Umbilical cord (tissue), 2 donors: ENCODE data around the gene IGF2. TPM values are rescaled to one million over a fixed set of nuclear protein-coding genes. Genes with fewer than 3 reads are reported as not detected.

ENCODE experiments used
- DNase-seq: peaks from one replicate; pipeline ENCODE4 v3.0.0-alpha.2; 2015; ENCODE audit warnings: low spot score
- total RNA-seq: library from RNA; depleted of rRNA; stranded (reverse); fragments of >200 nt; gene quantifications from one replicate; pipeline ENCODE4 v1.2.3, GENCODE V29; 2014; ENCODE audit warnings: low replicate concordance; ENCODE audit not compliant: insufficient read depth

IGF2 gene
- total RNA-seq, 1 donor from 2014 or later, result 2,215 TPM

DNA sequence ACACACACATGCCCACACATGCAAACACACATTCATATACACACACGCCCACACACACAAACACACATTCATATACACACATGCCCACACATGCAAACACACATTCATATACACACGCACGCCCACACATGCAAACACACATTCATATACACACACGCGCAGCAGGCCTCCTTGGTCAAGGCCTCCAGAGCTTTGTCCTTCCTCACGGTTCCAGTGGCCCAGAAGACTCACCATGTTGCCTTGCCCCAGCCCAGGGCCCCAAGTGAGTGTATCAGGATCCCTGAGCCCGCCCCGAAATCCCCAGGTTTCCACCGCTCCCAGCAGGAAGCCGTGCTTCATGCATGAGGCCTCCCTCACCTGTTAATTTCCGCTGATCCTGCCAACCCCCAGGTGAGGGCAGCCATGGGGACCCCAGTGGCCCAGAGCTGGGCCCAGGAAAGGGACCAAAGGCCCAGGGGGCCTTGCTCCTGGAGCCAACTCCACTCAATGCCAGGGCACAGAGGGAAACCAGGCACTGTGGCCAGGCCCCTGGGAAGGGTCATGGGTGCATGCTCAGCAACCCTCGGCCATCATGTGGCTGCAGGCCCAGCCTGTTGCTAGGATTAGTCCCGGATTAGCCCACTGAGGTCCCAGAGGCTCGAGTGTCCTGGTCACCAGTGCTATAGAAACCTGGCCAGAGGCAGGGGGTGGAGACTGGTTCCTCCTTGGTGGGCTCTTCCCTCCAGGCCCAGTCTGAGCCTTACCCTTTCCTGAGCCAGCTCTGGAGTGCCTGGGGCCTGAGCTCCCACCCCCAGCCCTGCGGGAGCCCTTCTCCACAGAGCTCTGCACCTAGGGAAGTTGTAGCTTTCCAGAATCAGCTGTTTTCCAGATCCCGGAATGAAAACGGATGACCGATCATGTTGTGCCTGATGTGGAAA, 34.4 kb downstream of the IGF2 start:
- no peak for DNase-seq

DNA sequence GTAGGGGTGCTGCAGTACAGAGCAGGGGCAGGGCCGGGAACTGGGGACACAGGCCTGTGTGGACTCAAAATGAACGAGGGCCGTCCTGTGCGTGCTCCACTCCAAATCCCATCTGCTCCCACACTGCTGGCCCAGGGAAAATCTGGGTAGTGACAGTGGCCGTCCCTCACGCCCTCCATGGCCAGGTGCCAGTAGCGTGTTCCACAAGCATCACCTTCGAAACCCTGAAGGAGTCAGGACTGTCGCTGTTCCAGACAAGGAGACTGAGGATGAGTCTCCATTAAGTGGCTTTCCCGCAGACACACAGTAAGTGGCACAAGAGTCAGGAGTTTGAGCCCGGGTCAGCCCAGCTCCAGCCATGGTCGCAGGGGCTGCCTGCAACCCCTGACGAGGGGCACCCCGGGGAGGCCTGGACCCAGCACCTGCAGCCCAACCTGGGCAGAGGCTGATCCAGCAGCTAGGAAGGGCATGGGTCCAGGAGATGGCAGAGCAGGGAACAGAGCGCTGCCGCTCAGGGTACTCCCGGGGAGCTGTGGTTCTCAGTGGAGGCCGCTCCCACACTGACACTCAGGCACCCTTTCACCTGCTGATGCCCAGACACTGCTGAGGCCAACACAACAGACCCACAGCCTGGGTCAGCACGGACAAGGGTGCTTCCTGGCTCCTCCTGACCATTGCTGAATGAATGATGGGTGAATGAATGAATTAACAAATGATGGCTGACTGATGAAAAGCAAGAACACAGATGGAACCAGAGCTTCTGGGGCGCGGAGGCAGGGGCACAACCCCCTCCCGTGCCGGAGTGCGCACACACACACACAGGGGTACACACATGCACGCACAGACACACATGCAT, 35.3 kb downstream of the IGF2 start:
- no peak for DNase-seq

DNA sequence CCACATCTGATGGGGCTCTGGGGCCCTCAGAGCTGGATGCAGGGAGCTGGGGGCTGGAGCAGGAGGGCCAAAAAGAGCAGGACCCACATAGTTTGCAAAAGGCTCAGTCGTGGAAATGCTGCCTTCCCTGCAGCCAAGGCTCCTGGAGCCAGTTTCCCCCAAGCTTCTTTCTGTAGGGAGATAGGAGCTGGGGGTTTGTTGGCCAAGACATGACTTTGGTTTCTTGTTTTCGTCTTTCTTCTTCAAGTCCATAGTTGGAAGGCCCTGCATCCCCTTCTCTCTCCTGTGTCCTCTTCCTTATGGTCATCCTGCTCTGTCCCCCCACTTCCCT, 36.3 kb downstream of the IGF2 start:
- no peak for DNase-seq

DNA sequence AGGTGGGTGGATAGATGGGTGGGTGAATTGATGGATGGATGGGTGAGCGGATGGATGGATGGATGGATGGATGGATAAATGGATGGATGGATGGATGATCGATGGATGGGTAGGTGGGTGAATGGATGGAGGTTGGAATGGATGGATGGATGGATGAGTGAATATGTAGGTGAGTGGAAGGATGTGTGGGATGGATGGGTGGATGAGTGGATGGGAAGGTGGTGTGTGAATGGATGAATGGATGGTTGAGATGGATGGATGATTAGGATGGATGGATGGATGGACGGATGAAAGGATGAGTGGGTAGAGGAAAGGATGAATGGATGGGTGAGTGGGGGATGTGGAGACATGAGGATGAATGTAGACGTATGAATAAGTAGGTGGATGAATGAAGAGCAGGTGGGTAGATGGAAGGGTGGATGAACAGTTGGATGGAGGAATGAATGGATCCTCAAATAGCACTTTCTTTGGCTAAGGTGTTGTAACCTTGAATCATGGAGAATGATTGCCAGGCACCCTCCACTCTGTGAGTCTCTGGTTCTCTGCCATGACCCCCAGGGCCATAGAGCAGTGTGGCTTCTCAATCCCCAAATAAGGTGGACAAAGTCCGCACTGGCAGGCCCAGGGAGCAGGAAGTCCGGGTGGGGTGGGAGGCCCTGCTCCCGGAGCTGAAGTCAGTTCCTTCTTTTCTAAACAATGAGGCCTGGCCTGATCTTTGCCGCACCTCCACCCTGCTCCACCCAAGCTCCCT, 36.9 kb downstream of the IGF2 start:
- DNase-seq, result no peak

DNA sequence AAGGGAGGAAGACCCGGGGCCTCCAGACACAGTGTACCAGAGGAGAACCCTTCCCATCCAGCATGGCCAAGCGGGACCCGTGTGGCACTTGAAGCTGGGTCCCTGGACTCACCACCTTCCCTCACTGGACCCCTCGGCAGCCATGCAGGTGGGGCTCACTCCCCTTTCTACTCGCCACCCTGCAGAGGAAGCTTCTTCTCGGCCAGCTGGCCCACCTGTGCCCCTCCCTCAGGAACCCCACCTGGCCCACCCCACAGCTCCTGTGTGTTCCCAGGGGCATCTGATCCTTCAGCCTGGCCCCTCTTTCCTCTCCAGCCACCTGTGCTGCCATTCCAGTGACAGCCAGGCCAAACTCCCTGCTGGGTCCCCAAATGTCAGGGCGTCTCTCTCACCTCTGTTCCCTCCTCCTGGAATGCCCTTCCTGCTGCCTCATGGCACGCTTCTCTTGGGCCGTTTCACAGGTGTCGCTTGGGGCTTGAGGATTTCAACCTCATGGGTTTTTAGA, 38.0 kb downstream of the IGF2 start:
- DNase-seq, result no peak

DNA sequence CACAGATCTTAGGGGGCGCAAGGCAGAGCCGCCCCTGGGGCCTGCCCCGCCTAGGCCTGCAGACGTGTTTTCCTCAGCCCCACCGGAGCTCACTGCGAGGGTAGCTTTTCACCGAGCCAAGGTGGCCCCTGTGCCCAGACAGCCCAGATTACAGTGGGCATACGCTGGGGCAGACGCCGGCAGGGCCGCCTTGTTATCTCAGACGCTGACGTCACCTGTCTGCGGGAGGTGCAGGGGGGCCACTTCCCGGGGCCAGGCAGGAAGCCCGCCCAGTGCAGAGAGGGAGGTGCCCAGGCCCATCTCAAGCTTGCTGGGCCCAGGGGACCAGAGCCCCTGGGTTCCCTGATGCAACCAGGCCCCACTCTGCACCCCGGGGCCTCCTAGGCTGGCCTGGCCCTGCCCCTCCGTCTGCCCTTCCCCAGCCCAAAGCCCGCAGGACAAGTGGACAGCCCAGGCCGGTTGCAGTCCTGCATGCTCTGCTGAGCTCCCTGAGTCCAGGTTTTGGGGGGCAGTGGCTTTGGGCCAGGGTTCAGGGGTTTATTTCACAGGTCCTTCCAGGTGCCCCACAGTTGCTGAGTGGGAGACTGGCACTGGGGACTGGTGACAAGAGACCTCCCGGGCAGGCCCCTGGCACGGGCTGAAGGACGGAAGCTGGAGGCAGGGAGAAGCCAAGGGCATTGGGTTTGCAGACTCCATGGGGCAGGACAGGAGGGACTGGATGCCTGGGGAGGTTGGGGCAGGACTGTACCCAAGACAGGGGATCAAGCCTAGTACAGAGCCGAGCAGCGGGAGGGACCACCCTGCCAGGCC, 38.6 kb downstream of the IGF2 start:
- DNase-seq, result peak; percentile 63

DNA sequence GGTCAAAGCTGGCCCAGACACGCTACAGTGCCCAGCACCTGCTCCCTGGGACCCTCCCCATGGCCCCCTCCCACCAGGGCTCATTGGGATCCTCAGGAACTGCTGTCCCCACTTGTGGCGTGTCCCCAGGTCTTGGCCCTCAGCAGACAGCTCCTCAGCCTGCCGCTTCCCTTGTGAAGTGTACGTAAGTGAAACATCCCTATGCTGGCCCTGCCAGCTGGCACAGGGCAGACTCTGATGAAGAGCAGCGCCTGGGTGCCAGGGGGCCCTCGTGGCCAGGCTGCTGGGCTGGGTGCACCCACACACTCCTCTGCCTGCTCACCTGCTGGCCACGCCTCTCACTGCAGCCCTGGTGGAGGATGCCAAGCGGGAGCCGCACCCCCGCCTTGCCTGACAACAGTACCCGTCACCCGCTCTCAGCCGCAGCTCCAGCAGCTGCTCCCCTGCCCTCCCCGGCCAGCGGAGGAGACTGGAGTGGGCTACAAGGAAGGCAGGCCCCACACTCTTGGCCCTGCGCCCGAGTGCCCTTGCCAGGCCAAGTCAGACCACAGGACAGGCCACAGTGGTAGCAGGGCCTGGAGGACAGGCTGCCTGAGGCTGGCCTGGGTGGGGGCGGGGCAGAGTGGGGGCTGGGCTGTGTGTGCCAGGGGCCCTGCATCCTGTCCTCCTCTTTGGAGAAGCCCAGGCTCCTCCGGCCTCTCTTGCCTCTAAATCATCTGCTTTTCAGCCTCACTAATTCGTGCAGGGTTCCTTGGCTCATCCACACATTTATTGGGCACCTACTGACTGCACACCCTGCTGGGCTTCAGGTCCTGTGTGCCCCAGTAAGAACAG, 39.5 kb downstream of the IGF2 start:
- DNase-seq, result no peak

DNA sequence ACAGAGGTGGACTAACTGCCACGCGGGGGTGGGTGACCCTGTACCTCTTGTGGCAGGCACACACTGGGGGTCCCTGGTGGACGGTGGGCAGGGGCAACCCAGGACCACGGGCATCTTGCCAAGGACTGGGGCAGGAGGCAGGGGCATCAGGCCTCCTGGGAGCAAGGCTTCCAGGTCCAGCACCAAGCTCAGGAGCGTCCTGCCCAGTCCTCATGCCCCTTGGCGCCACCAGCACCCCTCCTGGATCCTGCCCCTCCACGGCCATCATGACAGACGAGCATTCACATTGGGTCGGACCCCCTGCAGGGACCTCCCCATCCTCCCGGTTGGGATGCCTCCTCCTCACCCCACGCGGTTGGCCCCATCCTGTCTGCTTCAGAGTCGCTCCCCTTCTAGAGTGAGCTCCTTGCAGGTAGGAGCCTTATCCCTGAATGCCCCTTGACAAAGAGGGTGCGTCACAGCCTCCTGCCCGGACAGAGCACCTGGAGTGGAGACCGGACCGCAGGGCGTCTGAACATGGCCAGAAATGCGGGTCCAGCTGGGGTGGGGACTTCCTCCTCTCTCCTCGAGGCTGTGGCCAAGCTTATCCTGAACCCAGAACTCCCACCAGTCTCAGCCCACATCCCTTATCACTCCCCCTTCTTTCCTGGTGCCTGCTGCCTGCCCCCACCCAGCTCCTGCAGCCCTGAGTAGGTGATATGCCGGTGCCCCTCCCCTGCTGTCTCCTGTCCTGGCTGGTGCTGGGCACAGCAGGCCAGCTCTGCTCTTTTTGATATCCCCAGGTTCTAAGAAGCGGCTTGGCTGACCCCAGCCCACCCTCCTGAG, 40.3 kb downstream of the IGF2 start:
- no peak for DNase-seq

DNA sequence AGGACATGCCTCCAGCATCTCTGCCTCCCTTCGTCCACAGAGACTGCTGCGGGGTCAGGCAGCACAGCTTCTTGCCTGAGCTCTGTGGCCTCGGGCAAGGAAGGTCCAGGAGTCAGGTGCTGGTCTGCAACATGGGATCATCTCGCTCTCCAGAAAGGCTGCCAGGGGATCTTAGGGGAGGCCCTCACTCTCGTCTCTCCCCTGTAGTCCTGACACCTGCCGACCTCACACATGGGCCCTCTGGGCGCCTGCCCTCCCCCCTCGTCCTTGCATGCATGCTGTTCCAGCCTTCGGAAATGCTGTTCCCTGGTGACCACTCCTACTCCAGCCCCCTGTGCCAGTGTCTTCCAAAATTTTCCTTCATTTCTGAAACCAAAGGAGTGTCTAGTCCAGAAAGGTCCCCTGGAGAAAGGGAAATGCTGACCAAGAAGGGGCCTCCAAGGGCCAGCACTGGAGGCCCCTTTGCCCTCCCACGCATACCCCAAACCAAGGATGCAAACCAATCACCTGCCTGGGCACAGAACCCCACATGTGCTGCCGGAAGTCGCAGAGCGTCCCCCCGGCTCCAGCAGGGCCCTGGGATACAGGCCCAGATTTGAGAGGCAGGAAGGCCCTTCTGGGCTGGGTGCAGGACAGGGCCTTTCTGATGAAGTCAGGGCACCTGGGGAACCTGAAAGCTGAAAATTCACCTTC, 41.0 kb downstream of the IGF2 start:
- no peak for DNase-seq

DNA sequence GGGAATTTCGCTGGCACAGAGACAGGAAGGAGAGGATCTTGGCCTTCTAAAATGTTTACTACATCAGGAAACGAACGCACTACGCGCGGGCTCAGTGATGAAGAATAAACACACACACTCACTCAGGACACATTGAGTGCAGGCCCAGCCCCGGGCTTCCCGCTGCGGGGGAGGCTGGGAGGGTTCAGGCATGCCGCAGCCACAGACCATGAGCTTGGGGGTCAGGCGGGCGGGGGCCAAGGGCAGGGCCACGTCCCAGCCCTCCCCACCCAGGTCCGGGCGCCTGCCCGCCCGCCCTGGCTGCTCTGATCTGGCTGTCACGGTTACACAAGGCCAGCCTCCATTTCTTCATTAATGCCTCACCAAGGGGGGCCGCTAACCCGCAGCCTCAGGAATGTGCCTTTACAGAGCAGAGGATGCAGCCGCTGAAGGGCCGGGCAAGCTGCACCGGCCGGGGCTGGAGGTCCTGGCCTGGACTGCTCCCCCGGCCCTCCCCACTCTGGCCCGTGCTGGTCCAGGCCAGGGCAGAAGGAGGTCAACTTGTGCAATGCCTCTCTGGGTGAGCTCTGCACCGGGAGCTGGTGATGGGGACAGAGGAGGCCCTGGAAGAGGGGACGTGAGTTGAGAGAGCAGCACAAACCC, 41.7 kb downstream of the IGF2 start:
- peak; percentile 81 for DNase-seq

DNA sequence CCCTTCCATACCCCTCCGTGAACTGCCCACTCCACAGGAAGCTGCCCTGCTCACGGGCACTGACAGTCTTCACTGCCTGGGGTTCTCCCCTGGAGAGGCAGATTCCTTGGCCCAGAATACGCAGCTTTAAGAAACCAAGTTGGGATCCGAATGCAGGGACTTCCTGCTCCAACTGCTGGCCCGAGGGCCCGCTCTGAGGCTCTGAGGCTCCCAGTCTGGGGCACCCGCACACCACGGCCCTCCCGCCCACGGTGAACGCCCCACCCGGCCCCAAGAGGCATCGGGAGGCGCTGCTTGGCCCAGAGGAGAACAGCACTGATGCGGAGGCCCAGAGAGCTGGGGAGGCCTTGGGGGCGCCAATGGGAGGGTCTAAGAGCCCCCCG, 42.3 kb downstream of the IGF2 start:
- no peak for DNase-seq

DNA sequence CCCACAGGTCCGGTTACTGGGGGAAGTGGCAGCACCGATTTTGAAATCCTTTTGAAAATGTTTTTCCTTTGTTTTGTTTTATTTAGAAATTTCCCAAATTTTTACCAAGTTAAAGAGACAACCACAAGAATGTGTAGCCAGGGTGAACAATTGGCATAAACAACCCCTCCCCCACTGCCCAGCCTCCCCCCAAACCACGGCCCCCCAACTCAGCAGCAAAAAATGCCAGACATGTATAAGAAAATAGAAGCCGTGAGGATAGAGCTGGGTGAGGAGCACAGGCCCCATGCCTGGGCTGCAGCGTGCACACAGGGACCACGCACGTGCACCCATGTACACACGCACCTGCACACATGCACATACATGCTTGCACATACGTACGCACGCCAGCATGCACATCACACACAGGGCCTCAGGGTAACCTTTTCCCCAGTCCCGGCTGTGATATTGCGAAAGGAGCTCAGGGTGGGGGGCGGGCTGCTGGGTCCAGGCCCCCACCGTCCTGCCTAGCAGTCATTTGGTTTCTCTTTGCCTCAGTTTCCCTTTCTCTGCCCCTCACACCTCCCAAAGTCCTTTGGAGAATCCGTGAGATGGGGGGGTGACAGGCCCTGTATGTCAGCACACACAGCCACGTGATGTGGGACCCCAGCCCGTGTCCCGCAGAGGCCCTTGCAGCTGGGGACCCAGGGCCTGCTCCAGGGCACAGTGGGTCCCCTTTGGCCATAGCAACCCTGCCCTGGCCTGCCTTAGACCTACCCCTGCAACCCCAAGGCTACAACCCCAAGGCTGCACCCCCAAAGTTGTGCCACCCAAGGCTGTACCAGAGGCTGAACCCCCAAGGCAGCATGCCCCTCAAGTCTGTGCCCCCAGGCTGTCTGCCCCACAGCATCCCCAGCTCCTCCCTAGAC, 42.9 kb downstream of the IGF2 start:
- DNase-seq, result no peak

DNA sequence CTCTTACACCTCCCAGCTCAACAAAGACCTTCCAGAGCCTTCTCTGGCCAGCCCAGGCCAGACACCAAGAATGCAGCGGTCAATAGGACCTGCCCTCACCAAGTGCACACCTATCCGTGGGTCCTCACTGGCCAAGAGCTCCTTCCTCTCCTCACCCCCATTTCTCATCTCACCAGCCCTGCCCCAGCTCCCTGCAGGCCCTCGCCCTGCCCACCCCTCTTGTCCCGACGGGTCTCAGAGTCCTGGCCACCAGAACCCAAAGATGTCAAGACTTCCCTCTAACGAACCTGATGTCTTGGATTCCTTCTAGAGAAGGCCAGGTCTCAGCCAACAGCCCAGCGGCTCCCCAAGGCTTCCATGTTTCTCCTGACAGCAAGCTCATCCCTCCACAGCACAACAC, 43.6 kb downstream of the IGF2 start:
- no peak for DNase-seq

DNA sequence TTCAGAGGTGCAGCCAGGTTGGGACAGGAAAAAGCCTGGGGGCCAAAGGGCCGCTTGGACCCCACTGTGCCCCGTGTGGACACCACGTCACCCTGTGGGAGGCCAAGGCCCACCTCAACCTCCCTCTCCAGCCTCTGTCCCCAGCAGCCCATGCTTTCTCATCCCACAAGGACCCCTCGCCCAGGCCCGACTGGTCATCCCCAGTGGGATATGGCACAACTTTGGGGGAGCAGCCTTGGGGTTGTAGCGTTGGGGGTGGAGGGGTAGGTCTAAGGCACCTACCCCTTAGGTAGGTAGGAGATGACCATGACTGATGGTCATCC, 44.0 kb downstream of the IGF2 start:
- no peak for DNase-seq

DNA sequence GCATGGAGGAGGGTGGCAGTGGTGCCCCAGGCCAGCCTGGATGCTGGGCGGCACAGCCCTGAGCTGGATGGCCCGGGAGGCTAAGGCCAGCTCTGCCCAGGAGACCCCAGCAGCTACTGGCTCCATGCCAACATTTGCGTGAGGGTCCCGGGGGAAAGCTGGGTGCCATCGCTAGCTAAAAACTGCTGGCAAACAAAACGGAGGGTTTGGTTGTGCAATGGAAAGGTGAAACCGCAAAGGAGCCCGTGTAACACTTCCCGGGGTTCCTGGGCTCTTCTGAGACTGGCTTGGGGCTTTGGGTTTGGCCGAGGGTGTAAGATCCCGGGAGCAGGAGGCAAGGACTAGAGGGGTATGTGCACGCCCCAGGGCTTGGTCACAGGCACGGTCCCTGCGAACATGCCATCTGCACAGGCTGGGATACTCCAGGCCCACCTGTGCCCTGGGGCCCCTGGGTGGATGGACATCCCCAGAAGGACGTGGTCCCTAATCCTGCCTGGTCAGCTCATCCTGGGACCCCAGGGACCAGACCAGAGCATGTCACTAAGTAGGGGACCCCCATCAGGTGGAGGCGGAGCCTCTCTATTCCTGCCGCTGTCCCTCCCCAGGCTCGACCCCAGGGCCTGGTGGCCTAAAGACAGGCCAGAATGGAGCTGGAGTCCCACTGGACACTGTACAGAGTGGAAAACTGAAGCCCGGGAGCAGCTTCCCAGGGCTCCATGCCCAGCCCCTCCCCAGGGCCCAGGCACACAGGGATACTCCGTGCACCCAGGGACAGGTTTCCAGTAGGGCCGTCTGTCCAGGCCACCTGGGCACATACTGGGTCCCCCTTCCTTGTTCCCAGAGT, 44.6 kb downstream of the IGF2 start:
- no peak for DNase-seq
